Keratinocyte (primary cell): ENCODE measurements around the gene DLGAP1. TPM values are rescaled to one million over a fixed set of nuclear protein-coding genes. Genes with fewer than 3 reads are reported as not detected.

Source experiments
- DNase-seq: peaks from one replicate; pipeline ENCODE4 v3.0.0-alpha.2; 2011; ENCODE audit warnings: low read depth, missing footprints, low spot score
- FAIRE-seq: peaks from 2 replicates; lab custom pipeline; 2011; peaks lifted over from hg19 to GRCh38; lab: Jason Lieb, UNC
- H2AFZ ChIP-seq: 2 replicates; pipeline ENCODE4 v1.6.0; 2012; ENCODE audit warnings: low read length, control low read depth, inconsistent platforms; ENCODE audit not compliant: control insufficient read depth
- H3K27ac ChIP-seq: 2 replicates; pipeline ENCODE4 v1.5.1; 2011; ENCODE audit warnings: low read length; ENCODE audit not compliant: control insufficient read depth, insufficient read depth
- H3K27me3 ChIP-seq: 3 replicates; pipeline ENCODE4 v1.6.0; 2011; ENCODE audit warnings: low read length; ENCODE audit not compliant: control insufficient read depth, insufficient read depth; ENCODE audit errors: extremely low read depth
- H3K36me3 ChIP-seq, 2 experiments: 2 replicates in 1 of 2; 3 replicates in 1 of 2; pipeline ENCODE4 v1.5.1; 2011; ENCODE audit warnings: low read length in 2 of 2, mild to moderate bottlenecking in 1 of 2; ENCODE audit not compliant: control insufficient read depth in 2 of 2, insufficient read depth in 2 of 2; ENCODE audit errors: extremely low read depth in 1 of 2
- H3K4me1 ChIP-seq: 3 replicates; pipeline ENCODE4 v1.5.1; 2011; ENCODE audit warnings: low read length; ENCODE audit not compliant: control insufficient read depth, insufficient read depth; ENCODE audit errors: extremely low read depth
- H3K4me2 ChIP-seq: 3 replicates; pipeline ENCODE4 v1.6.0; 2011; ENCODE audit warnings: low read depth, low read length; ENCODE audit not compliant: control insufficient read depth, insufficient read depth; ENCODE audit errors: extremely low read depth
- H3K4me3 ChIP-seq, 3 experiments: fragments of 200-600 bp in 1 of 3; sonication (generic) in 1 of 3; 2 replicates in 2 of 3; 3 replicates in 1 of 3; pipeline ENCODE4 v1.5.1; 2011 to 2016; ENCODE audit warnings: low read length in 3 of 3, mild to moderate bottlenecking in 3 of 3, control low read depth in 2 of 3, inconsistent platforms in 1 of 3, low read depth in 1 of 3, mixed read lengths in 1 of 3, mixed run types in 1 of 3, moderate library complexity in 1 of 3; ENCODE audit not compliant: control insufficient read depth in 2 of 3, insufficient read depth in 2 of 3; ENCODE audit errors: extremely low read depth in 1 of 3
- H3K79me2 ChIP-seq: 2 replicates; pipeline ENCODE4 v1.6.0; 2012; ENCODE audit warnings: low read length; ENCODE audit not compliant: control insufficient read depth, insufficient read depth
- H3K9ac ChIP-seq: 3 replicates; pipeline ENCODE4 v1.6.0; 2011; ENCODE audit warnings: low read length; ENCODE audit not compliant: control insufficient read depth, insufficient read depth; ENCODE audit errors: extremely low read depth
- H3K9me1 ChIP-seq: 3 replicates; pipeline ENCODE4 v1.6.0; 2011; ENCODE audit warnings: low read length; ENCODE audit not compliant: control insufficient read depth, insufficient read depth; ENCODE audit errors: extremely low read depth
- H3K9me3 ChIP-seq: 2 replicates; pipeline ENCODE4 v1.5.1; 2012; ENCODE audit warnings: low read depth, low read length; ENCODE audit not compliant: control insufficient read depth
- H4K20me1 ChIP-seq: 3 replicates; pipeline ENCODE4 v1.6.0; 2011; ENCODE audit warnings: low read length; ENCODE audit not compliant: control insufficient read depth, insufficient read depth; ENCODE audit errors: extremely low read depth
- CTCF ChIP-seq, 3 experiments: IDR thresholded peaks in 1 of 3; conservative IDR thresholded peaks in 1 of 3; optimal IDR thresholded peaks in 1 of 3; 2 replicates in 2 of 3; 3 replicates in 1 of 3; pipeline versions ENCODE3 to v1.5.1; 2011; ENCODE audit warnings: low read length in 3 of 3, mild to moderate bottlenecking in 3 of 3, moderate library complexity in 2 of 3, control low read depth in 1 of 3, inconsistent platforms in 1 of 3; ENCODE audit not compliant: insufficient read depth in 2 of 3; ENCODE audit errors: extremely low read depth in 1 of 3
- EZH2 ChIP-seq: IDR thresholded peaks from one replicate; pipeline ENCODE4 v1.6.1; 2012; ENCODE audit warnings: inconsistent platforms, mild to moderate bottlenecking, low read length, moderate library complexity
- dilution Hi-C: fragments of 300-500 bp; cut with MboI; formaldehyde crosslinking; loops from one replicate; pipeline ENCODE4 v1.7.0; 2020; ENCODE audit warnings: low sequenced_read_pairs; ENCODE audit not compliant: extremely low pct_ligation_motif_present
- polyA plus RNA-seq, 5 experiments: library from polyadenylated mRNA; depleted of rRNA in 3 of 5; stranded (reverse) in 3 of 5; stranded (forward) in 1 of 5; unstranded in 1 of 5; fragments of >200 nt; gene quantifications; 1 replicate in 1 of 5; 2 replicates in 3 of 5; 3 replicates in 1 of 5; pipeline versions ENCODE4 v1.2.1 to v1.2.3, GENCODE V29; 2011 to 2012; ENCODE audit warnings: missing spikeins in 2 of 5, low read depth in 1 of 5, low replicate concordance in 1 of 5

The DLGAP1 gene
- polyA plus RNA-seq, 1 donor (not counting 4 experiments of a cell fraction or from before 2014, with no cell fraction given), result not detected

GRCh38 chr18:4438938-4439337, 16.2 kb downstream of the DLGAP1 start:
- Histone ChIP-seq H3K9ac (no peak overlapping the region), H3K9me1 (no peaks in the 10 kb centered on the region), H3K9me3 (no peaks in the 10 kb centered on the region), H3K4me3 (no peak overlapping the region), H2AFZ (no peak overlapping the region), H3K27me3 (no peaks in the 10 kb centered on the region), H4K20me1 (no peaks in the 10 kb centered on the region), H3K27ac (no peak overlapping the region), H3K79me2 (no peaks in the 10 kb centered on the region), H3K4me1 (no peaks in the 10 kb centered on the region), H3K4me2 (no peak overlapping the region), H3K36me3 (no peaks in the 10 kb centered on the region)
- TF ChIP-seq EZH2 (no peak), CTCF (optimal IDR thresholded peaks at IDR 0.05 in 1 of 3, IDR thresholded peaks at IDR 0.05 in 1 of 3, conservative IDR thresholded peaks at IDR 0.05 in 1 of 3; ENCODE audit: extremely low read depth in 1 of 3, insufficient read depth in 2 of 3, low read length in 3 of 3) (no peak)
- FAIRE-seq (no peak), DNase-seq (no peak)
- dilution Hi-C loops, result no loop called here

- Histone ChIP-seq H3K9me1 (no peaks in the 10 kb centered on the region), H3K9me3 (no peaks in the 10 kb centered on the region), H3K27ac (no peak overlapping the region), H3K27me3 (no peaks in the 10 kb centered on the region), H2AFZ (no peak overlapping the region), H3K4me2 (no peak overlapping the region), H4K20me1 (no peaks in the 10 kb centered on the region), H3K36me3 (no peaks in the 10 kb centered on the region), H3K4me3 (no peak overlapping the region), H3K79me2 (no peaks in the 10 kb centered on the region), H3K9ac (no peak overlapping the region), H3K4me1 (no peaks in the 10 kb centered on the region)
- no peak for DNase-seq
- no peak for FAIRE-seq
- TF ChIP-seq CTCF (optimal IDR thresholded peaks at IDR 0.05 in 1 of 3, IDR thresholded peaks at IDR 0.05 in 1 of 3, conservative IDR thresholded peaks at IDR 0.05 in 1 of 3; ENCODE audit: extremely low read depth in 1 of 3, insufficient read depth in 2 of 3, low read length in 3 of 3) (no peak), EZH2 (no peak)
- dilution Hi-C loops, result no loop called here
These were observed 21.4 kb downstream of the DLGAP1 start for GRCh38 chr18:4433717-4434116.
